HG03175 (cell line): ENCODE measurements around the gene ICA1.
"Not testable (repeated sequence)": the region's sequence is repeated elsewhere in the genome, so short reads cannot be mapped to it uniquely, and the experiment has no call there.

Source experiments
- ATAC-seq: cut with Tn5 transposase; IDR thresholded peaks from one replicate; pipeline ENCODE4 v1.9.1; 2021; ENCODE audit warnings: mild to moderate bottlenecking, moderate library complexity; ENCODE audit not compliant: unreplicated experiment

Gene ICA1

GRCh38 chr7:8263048-8263447 lies 1.1 kb upstream of the ICA1 start:
- no peak for ATAC-seq

GRCh38 chr7:8260871-8261694 lies 884 bp downstream of the ICA1 start:
- peak; percentile 21 for ATAC-seq

GRCh38 chr7:8259586-8260222 lies 2.3 kb downstream of the ICA1 start:
- ATAC-seq: no peak

- no peak for ATAC-seq
These were observed 3.2 kb downstream of the ICA1 start for GRCh38 chr7:8258734-8259133.

- no peak for ATAC-seq
These were observed 3.8 kb downstream of the ICA1 start for GRCh38 chr7:8258166-8258565.

- no peak for ATAC-seq
These were observed 6.0 kb downstream of the ICA1 start for GRCh38 chr7:8255680-8256655.

GRCh38 chr7:8254667-8255066 lies 7.3 kb downstream of the ICA1 start:
- ATAC-seq: no peak

- ATAC-seq: no peak
These were observed 7.8 kb downstream of the ICA1 start for GRCh38 chr7:8254215-8254614.

GRCh38 chr7:8251195-8251594 lies 10.8 kb downstream of the ICA1 start:
- no peak for ATAC-seq

- no peak for ATAC-seq
These were observed 11.4 kb downstream of the ICA1 start for GRCh38 chr7:8250547-8250946.

GRCh38 chr7:8249121-8249520 lies 12.8 kb downstream of the ICA1 start:
- ATAC-seq: no peak

- no peak for ATAC-seq
These were observed 15.9 kb downstream of the ICA1 start for GRCh38 chr7:8246020-8246419.

GRCh38 chr7:8245032-8245431 lies 16.9 kb downstream of the ICA1 start:
- not testable (repeated sequence) for ATAC-seq

GRCh38 chr7:8243059-8243458 lies 18.9 kb downstream of the ICA1 start:
- not testable (repeated sequence) for ATAC-seq

GRCh38 chr7:8239702-8240362 lies 22.1 kb downstream of the ICA1 start:
- not testable (repeated sequence) for ATAC-seq

GRCh38 chr7:8236780-8237407 lies 25.1 kb downstream of the ICA1 start:
- ATAC-seq: no peak

GRCh38 chr7:8232999-8233847 lies 28.7 kb downstream of the ICA1 start:
- ATAC-seq: no peak

- no peak for ATAC-seq
These were observed 32.0 kb downstream of the ICA1 start for GRCh38 chr7:8229927-8230326.
